LNCAP (cell line): ENCODE measurements around the gene IPO13.

Experiments used
- CTCF ChIP-seq: fragments of 450-650 bp; IDR thresholded peaks from 2 replicates; pipeline ENCODE4 v1.5.1; 2017; ENCODE audit warnings: mild to moderate bottlenecking

IPO13 gene

GRCh38 chr1:43957407-43958040 lies 10.8 kb downstream of the IPO13 start:
- TF ChIP-seq CTCF = no peak

GRCh38 chr1:43958351-43959255 lies 11.9 kb downstream of the IPO13 start:
- no peak for TF ChIP-seq CTCF

- TF ChIP-seq CTCF = no peak
Observed at GRCh38 chr1:43960798-43961197, 14.0 kb downstream of the IPO13 start.

- no peak for TF ChIP-seq CTCF
Observed at GRCh38 chr1:43961692-43962091, 14.9 kb downstream of the IPO13 start.

GRCh38 chr1:43962324-43962723 lies 15.6 kb downstream of the IPO13 start:
- no peak for TF ChIP-seq CTCF

GRCh38 chr1:43963006-43963405 lies 16.3 kb downstream of the IPO13 start:
- TF ChIP-seq CTCF = no peak

- TF ChIP-seq CTCF = no peak
Observed at GRCh38 chr1:43963890-43964289, 17.1 kb downstream of the IPO13 start.
